Astrocyte (in vitro differentiated cells and primary cell): ENCODE data around the gene PTPRC.

Experiments
- CTCF ChIP-seq: IDR thresholded peaks from 2 replicates; pipeline ENCODE4 v1.5.1; 2011; ENCODE audit warnings: low read depth, mild to moderate bottlenecking, inconsistent platforms, low read length, moderate library complexity; ENCODE audit not compliant: insufficient read depth
- EZH2 ChIP-seq: IDR thresholded peaks from 2 replicates; pipeline ENCODE4 v1.6.1; 2012; ENCODE audit warnings: mild to moderate bottlenecking, low read length, inconsistent platforms; ENCODE audit not compliant: insufficient read depth

GRCh38 chr1:198805498-198806151, 166.8 kb downstream of the PTPRC start:
- no peak for TF ChIP-seq CTCF
- TF ChIP-seq EZH2: no peak
